Stimulated activated CD4-positive, alpha-beta T cell treated with anti-CD3 and anti-CD28 coated beads, Interleukin-15, amount 100 ng/mL, for 24 hours (primary cell): Measurements from ENCODE around the gene CATSPER3.
"Not testable (repeated sequence)": the region's sequence is repeated elsewhere in the genome, so short reads cannot be mapped to it uniquely, and the experiment has no call there.

Experiments used
- DNase-seq: peaks from one replicate; pipeline ENCODE4 v3.0.0-alpha.2; 2020

CATSPER3 gene

DNA sequence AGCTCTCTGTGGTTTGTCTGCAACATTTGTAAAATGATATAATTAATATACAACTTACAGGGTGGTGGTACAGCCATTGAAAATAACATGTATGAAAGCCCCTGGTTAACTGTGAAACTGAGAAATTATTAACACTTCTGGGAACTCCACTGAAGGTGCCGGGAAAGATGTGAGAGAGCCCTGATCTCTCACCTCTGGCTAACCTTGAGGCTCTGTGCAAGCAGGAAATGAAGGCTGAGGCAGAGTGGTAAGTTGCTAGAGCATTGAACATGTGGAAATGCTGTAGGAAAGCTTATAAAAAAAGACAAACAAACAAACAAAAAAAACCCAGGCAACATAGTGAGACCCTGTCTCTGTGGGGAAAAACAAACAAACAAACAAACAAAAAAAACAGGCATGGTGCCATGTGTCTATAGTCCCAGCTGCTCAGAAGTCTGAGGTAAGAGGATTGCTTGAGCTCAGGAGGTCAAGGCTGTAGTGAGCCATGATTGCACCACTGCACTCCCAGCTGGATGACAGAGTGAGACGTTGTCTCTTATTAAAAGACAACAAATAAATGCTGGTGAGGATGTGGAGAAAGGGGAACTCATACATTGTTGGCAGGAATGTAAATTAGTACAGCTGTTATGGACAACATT lies 7.5 kb downstream of the CATSPER3 start:
- no peak for DNase-seq

DNA sequence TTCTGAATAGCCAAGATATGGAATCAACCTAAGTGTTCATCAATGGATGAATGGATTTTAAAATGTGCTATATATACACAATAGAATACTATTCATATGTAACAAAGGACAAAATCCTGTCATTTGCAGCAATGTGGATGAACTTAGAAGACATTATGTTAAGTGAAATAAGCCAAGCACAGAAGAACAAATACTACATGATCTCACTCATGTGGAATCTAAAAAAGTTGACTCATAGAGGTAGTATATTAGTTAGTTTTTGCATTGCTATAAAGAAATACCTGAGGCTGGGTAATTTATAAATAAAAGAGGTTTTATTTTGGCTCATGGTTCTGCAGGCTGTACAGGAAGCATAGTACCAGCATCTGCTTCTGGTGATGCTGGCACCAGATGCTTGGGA lies 8.1 kb downstream of the CATSPER3 start:
- no peak for DNase-seq

GRCh38 chr5:134976841-134977240 lies 9.1 kb downstream of the CATSPER3 start:
- DNase-seq = no peak

DNA sequence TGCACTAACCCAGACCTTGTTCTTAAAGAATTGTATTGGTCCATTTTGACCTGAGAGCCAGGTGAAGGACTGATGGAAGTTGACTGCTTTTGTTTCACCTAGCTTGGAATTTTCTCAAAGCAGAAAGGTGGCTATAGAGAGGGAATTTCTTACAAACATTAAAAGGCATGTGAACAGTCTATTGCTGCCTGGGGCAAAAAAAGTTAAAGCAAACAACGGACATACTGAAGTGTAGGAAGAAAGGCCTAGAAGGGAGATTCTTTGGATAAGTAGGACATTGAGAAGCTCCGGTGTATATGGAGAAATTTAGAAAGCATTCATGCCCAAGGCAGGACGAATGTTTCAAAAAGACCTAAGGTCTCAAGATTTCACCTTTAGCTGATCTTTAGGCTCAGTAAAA lies 11.7 kb downstream of the CATSPER3 start:
- DNase-seq = no peak

- DNase-seq = no peak
Observed at GRCh38 chr5:134982230-134982629, 14.5 kb downstream of the CATSPER3 start.

GRCh38 chr5:134989266-134989830 lies 21.6 kb downstream of the CATSPER3 start:
- DNase-seq = no peak

DNA sequence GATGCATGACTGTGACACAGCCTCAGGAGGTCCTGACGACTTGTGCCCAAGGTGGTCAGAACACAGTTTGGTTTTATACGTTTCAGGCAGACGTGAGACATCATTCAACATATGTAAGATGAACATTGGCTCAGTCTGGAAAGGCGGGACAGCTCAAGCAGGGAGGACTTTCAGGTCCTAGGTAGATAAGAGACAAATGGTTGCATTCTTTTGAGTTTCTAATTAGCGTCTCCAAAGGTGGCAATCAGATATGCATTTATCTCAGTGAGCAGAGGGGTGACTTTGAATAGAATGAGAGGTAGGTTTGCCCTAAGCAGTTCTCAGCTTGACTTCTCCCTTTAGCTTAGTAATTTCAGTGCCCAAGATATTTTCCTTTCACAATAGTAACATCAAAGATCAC lies 22.5 kb downstream of the CATSPER3 start:
- not testable (repeated sequence) for DNase-seq

DNA sequence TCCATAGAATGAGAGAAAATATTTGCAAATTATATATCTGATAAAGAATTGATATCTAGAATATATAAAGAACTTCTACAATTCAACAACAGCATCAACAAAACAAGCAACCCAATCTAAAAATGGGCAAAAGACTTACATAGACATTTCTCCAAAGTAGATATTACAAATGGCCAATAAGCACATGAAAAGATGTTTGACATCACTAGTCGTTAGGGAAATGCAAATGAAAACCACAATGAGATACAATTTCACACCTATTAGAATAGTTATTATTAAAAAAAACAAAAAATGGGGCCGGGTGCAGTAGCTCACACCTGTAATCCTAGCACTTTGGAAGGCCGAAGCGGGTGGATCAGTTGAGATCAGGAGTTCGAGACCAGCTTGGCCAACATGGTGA lies 24.4 kb downstream of the CATSPER3 start:
- DNase-seq = no peak

- DNase-seq = no peak
Observed at GRCh38 chr5:134993161-134993560, 25.5 kb downstream of the CATSPER3 start.

GRCh38 chr5:134994560-134995156 lies 27.0 kb downstream of the CATSPER3 start:
- no peak for DNase-seq

DNA sequence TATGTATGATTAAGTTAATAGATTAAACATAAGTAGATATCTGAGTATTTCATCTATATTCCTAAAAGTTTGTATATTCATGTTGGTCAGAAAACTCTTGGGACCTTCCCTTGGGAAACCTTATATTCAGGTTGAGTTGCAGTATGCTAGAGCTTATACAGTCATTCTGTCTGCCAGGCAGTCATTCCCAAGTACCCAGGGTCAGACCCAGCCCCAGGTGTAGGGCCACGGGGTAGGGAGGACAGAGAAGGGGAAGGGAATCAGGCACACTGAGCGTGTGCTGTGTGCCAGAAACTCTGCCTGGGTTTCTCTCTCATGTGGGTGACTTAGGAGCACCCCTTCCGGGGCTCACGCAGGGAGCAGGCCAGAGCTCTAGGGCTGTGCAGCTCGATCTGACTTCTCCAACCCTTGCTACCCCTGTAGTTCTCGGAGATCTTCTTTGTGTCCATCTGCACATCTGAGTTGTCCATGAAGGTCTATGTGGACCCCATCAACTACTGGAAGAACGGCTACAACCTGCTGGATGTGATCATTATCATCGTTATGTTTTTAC lies 28.2 kb downstream of the CATSPER3 start:
- no peak for DNase-seq

GRCh38 chr5:134997015-134997414 lies 29.3 kb downstream of the CATSPER3 start:
- DNase-seq = no peak

DNA sequence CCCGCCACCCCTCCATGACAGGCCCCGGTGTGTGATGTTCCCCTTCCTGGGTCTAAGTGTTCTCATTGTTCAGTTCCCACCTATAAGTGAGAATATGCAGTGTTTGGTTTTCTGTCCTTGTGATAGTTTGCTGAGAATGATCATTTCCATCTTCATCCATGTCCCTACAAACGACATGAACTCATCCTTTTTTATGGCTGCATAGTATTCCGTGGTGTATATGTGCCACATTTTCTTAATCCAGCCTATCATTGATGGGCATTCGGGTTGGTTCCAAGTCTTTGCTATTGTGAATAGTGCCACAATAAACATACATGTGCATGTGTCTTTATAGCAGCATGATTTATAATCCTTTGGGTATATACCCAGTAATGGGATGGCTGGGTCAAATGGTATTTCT lies 30.4 kb downstream of the CATSPER3 start:
- not testable (repeated sequence) for DNase-seq

DNA sequence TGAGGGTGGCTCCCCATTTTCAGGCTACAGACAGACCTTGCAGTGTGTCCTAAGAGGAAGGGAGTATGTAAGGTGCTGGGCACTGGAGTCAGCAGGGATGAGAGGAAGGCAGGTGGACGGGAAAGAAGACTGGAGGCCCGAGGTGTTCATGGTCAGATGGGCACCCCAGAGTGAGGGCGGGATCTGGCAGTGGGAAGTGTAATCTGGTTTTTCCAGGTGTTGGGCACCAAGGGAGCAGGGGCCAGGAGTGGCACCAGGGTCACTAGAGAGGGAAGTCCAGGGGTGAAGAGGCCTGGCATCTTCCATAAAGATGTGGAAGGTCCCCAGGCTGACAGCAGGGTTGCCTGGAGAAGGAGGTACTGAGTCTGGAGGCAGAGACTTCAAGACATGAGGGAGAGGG lies 36.7 kb downstream of the CATSPER3 start:
- DNase-seq = no peak

- DNase-seq = no peak
Observed at GRCh38 chr5:135005076-135005475, 37.4 kb downstream of the CATSPER3 start.

GRCh38 chr5:135007305-135007704 lies 39.6 kb downstream of the CATSPER3 start:
- no peak for DNase-seq

- no peak for DNase-seq
Observed at GRCh38 chr5:135007749-135008363, 40.1 kb downstream of the CATSPER3 start.

DNA sequence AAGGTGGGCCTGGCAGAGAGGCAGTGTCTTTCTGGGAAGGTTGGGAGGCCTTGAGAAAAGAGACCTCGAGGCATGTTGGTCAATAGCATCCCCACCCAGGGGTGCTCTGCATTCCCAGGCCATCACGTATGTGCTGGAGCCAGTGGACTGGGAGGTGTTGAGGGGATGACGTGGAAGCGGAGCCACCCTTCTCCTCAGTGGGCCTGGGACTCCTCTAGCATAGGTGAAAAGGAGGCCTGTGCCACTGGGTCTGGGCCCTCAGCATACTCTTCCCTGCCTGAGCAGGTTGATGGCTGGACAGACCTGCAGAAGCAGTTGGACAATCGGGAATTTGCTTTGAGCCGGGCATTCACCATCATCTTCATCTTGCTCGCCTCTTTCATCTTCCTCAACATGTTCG lies 40.8 kb downstream of the CATSPER3 start:
- DNase-seq = no peak

DNA sequence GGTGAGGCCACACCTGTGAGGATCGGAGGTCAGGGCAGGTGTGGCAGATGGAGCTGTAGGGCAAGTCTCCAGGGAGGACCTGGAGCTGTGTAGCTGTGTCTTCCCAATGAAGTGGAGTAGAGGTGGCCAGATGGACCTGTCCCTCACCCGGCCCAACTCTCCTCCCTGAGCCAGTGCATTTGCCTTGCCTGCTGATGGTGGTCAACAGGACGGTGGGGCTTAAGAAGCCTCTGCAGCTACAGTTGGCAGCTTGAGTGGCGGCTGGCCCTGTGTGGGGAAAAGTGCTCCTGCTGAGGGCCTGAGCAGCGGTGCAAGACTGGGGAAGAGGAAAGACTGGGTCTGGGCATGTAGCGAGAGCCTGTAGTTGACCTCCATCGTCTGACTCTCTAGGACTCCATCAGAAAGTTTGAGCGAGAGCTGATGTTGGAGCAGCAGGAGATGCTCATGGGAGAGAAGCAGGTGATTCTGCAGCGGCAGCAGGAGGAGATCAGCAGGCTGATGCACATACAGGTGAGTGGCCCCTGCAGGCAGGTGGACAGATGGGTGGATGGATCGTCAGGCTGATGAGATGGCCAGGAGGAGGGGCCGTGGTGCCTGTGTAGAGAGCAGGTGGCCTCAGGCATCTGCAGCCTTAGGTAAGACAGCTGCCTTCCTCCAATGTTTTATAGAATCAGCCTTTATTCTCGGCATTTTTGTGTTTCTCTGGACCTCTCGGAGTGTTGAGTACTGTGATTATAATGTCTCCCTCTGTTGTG lies 41.5 kb downstream of the CATSPER3 start:
- no peak for DNase-seq

DNA sequence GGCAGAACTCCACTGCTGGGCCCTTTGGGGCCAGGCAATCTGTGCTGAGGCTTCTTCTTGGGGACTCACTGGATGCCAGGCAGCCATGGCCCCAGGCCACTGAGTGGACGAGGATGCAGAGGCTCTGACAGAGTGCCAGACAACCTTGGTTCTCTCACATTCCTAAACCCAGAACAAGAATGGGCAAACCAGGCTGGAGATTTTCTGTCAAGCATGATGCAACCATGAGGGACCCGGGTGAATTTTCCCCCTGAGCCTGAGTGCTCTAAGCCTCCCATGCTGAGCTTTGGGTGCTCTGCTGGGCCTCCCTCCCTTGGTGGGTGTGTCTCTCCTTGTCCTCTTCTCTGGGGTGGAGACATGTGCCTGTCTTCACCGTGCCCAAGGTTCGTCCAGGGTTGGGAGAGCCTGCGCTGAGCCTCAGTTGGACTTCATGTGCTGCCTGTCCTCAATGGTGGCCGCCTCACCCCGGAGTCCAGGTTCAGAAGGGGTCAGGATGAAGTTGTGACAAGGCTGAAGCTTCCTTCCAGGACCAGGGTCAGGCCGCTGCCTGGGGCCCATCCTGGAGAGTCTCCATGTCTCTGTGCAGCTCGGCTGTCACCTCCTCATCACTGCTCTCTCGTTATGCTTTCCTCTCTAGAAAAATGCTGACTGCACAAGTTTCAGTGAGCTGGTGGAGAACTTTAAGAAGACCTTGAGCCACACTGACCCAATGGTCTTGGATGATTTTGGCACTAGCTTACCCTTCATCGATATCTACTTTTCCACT lies 42.2 kb downstream of the CATSPER3 start:
- DNase-seq = no peak

GRCh38 chr5:135010502-135011354 lies 43.0 kb downstream of the CATSPER3 start:
- DNase-seq = no peak
